T follicular helper cell (primary cell): ENCODE results near the gene CD19.
A peak's percentile ranks its signal among the peaks of the same experiment; 100 is the strongest.
"Not testable (repeated sequence)": the region's sequence is repeated elsewhere in the genome, so short reads cannot be mapped to it uniquely, and the experiment has no call there.

Source experiments
- DNase-seq: peaks from one replicate; pipeline ENCODE4 v3.0.0-alpha.2; 2020; ENCODE audit warnings: low read depth

The CD19 gene

GRCh38 chr16:28936784-28937155 is 5.0 kb downstream of the CD19 start:
- DNase-seq = no peak

- no peak for DNase-seq
Observed at GRCh38 chr16:28937222-28937876, 5.6 kb downstream of the CD19 start.

GRCh38 chr16:28938721-28939120 is 7.0 kb downstream of the CD19 start:
- DNase-seq = no peak

- not testable (repeated sequence) for DNase-seq
Observed at GRCh38 chr16:28939825-28940224, 8.1 kb downstream of the CD19 start.

GRCh38 chr16:28943281-28943680 is 11.5 kb downstream of the CD19 start:
- no peak for DNase-seq

- DNase-seq = no peak
Observed at GRCh38 chr16:28946681-28947080, 14.9 kb downstream of the CD19 start.

- peak; percentile 99 for DNase-seq
Observed at GRCh38 chr16:28950648-28951409, 19.1 kb downstream of the CD19 start, which contains the start of gene NFATC2IP. NFATC2IP (plus strand) TSS chr16:28950937; CDS start chr16:28951012, 75 bp downstream.

GRCh38 chr16:28951410-28951943 is 19.7 kb downstream of the CD19 start:
- DNase-seq = no peak

GRCh38 chr16:28958216-28958615 is 26.4 kb downstream of the CD19 start:
- DNase-seq = no peak

GRCh38 chr16:28958836-28959235 is 27.1 kb downstream of the CD19 start:
- no peak for DNase-seq

GRCh38 chr16:28964072-28964471 is 32.3 kb downstream of the CD19 start:
- no peak for DNase-seq

GRCh38 chr16:28964496-28964895 is 32.7 kb downstream of the CD19 start:
- DNase-seq = no peak

- no peak for DNase-seq
Observed at GRCh38 chr16:28967156-28967555, 35.4 kb downstream of the CD19 start.

GRCh38 chr16:28969696-28970095 is 37.9 kb downstream of the CD19 start:
- DNase-seq = not testable (repeated sequence)

- no peak for DNase-seq
Observed at GRCh38 chr16:28974007-28974436, 42.3 kb downstream of the CD19 start.

GRCh38 chr16:28974437-28975157 is 42.8 kb downstream of the CD19 start, which contains the start of gene SPNS1:
SPNS1 (plus strand) TSS chr16:28974778; CDS start chr16:28975152, 374 bp downstream.
- peak; percentile 82 for DNase-seq

- DNase-seq = no peak
Observed at GRCh38 chr16:28975158-28975599, 43.4 kb downstream of the CD19 start.

GRCh38 chr16:28977703-28978662 is 46.2 kb downstream of the CD19 start:
- DNase-seq = no peak

GRCh38 chr16:28980330-28980729 is 48.6 kb downstream of the CD19 start:
- not testable (repeated sequence) for DNase-seq

GRCh38 chr16:28980929-28981328 is 49.2 kb downstream of the CD19 start:
- no peak for DNase-seq

- DNase-seq = no peak
Observed at GRCh38 chr16:28981517-28981916, 49.7 kb downstream of the CD19 start.
